Lung (tissue), 12 donors: ENCODE measurements around the gene ADAMTS2. TPM values are rescaled to one million over a fixed set of nuclear protein-coding genes. Genes with fewer than 3 reads are reported as not detected.

Experiments
- ATAC-seq: fragments of 200-7000 bp; cut with Tn5 transposase; one replicate; pipeline ENCODE4 v1.9.1; 2020; ENCODE audit warnings: moderate number of reproducible peaks; ENCODE audit not compliant: insufficient read depth, low FRiP score
- DNase-seq, 3 donors: peaks; one replicate each; pipeline ENCODE4 v3.0.0-alpha.2; 2013 to 2017
- H3K27ac ChIP-seq, 2 donors: one replicate each; pipeline ENCODE4 v1.5.1; 2013; ENCODE audit warnings: mild to moderate bottlenecking in 2 of 2, moderate library complexity in 2 of 2, control low read depth in 1 of 2, inconsistent platforms in 1 of 2, low read depth in 1 of 2, low read length in 1 of 2
- H3K27me3 ChIP-seq, 3 donors: one replicate each; pipeline ENCODE4 v1.5.1; 2013; ENCODE audit warnings: low read length in 2 of 3; ENCODE audit not compliant: control insufficient read depth in 3 of 3, insufficient read depth in 3 of 3
- H3K36me3 ChIP-seq, 4 donors: one replicate each; pipeline ENCODE4 v1.5.1; 2013; ENCODE audit warnings: low read length in 4 of 4, mild to moderate bottlenecking in 1 of 4, moderate library complexity in 1 of 4; ENCODE audit not compliant: control insufficient read depth in 4 of 4, insufficient read depth in 4 of 4
- H3K4me1 ChIP-seq, 5 donors: one replicate each; pipeline ENCODE4 v1.5.1; 2013; ENCODE audit warnings: low read length in 5 of 5, mild to moderate bottlenecking in 2 of 5, moderate library complexity in 1 of 5; ENCODE audit not compliant: control insufficient read depth in 5 of 5, insufficient read depth in 5 of 5
- H3K4me3 ChIP-seq: one replicate; pipeline ENCODE4 v1.5.1; 2013; ENCODE audit warnings: mild to moderate bottlenecking, control low read depth, moderate library complexity
- H3K9ac ChIP-seq, 2 donors: one replicate each; pipeline ENCODE4 v1.5.1; 2013; ENCODE audit warnings: low read length in 2 of 2, control low read depth in 1 of 2; ENCODE audit not compliant: insufficient read depth in 1 of 2
- H3K9me3 ChIP-seq, 4 donors: one replicate each; pipeline ENCODE4 v1.5.1; 2013; ENCODE audit warnings: low read length in 3 of 4, mild to moderate bottlenecking in 1 of 4, moderate library complexity in 1 of 4; ENCODE audit not compliant: control insufficient read depth in 4 of 4, insufficient read depth in 3 of 4
- WGBS, 2 donors: extraction: QIAGEN DNeasy Blood & Tissue Kit; methylation state at CpG; one replicate each; pipeline ENCODE4 v1.1.7; 2013; 5-methylcytosine and 5-hydroxymethylcytosine counted together
- polyA plus RNA-seq, 2 donors: library from polyadenylated mRNA; stranded (reverse); fragments of 200-250 nt; gene quantifications; one replicate each; pipeline ENCODE4 v1.2.1, GENCODE V29; 2013
- total RNA-seq, 2 donors: library from RNA; depleted of rRNA in 1 of 2; stranded (reverse); fragments of >200 nt in 1 of 2; gene quantifications; one replicate each; pipeline ENCODE4 v1.2.1, GENCODE V29; 2014 to 2021
- TF ChIP-seq, protein P1 (sequence below): IDR thresholded peaks from 2 replicates; pipeline ENCODE4 v1.5.1; 2012; ENCODE audit warnings: mild to moderate bottlenecking; ENCODE audit errors: control extremely low read depth, extremely low read depth
- donor health status: control.
- donor health status: control.
- donor health status: Bipolar disorder and iron deficiency.
- donor health status: healthy.
- donor health status: DM: yes; HTN: yes; CAD: no.

ADAMTS2 gene
- total and polyA plus RNA-seq, 4 donors: 9.3 to 45.5 (median 28.7) TPM

GRCh38 chr5:179114756-179115155, 230.5 kb downstream of the ADAMTS2 start:
- Histone ChIP-seq H3K4me3 (no peak overlapping the region), H3K9ac (no peak overlapping the region), H3K27ac (no peak overlapping the region), H3K27me3 (no peaks in the 10 kb centered on the region), H3K4me1 (no peaks in the 10 kb centered on the region), H3K9me3 (peaks cover 1 to 57% (median 16%) of the 10 kb centered on the region in 4 donors), H3K36me3 (peaks cover 0 to 14% (median 5%) of the 10 kb centered on the region in 4 donors)
- TF ChIP-seq, protein P1, sequence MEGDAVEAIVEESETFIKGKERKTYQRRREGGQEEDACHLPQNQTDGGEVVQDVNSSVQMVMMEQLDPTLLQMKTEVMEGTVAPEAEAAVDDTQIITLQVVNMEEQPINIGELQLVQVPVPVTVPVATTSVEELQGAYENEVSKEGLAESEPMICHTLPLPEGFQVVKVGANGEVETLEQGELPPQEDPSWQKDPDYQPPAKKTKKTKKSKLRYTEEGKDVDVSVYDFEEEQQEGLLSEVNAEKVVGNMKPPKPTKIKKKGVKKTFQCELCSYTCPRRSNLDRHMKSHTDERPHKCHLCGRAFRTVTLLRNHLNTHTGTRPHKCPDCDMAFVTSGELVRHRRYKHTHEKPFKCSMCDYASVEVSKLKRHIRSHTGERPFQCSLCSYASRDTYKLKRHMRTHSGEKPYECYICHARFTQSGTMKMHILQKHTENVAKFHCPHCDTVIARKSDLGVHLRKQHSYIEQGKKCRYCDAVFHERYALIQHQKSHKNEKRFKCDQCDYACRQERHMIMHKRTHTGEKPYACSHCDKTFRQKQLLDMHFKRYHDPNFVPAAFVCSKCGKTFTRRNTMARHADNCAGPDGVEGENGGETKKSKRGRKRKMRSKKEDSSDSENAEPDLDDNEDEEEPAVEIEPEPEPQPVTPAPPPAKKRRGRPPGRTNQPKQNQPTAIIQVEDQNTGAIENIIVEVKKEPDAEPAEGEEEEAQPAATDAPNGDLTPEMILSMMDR: no peak
- 93 to 95% methylated on average over 7 of the region's 7 CpGs for WGBS, 2 donors
- DNase-seq (no peak), ATAC-seq (no peak)

DNA sequence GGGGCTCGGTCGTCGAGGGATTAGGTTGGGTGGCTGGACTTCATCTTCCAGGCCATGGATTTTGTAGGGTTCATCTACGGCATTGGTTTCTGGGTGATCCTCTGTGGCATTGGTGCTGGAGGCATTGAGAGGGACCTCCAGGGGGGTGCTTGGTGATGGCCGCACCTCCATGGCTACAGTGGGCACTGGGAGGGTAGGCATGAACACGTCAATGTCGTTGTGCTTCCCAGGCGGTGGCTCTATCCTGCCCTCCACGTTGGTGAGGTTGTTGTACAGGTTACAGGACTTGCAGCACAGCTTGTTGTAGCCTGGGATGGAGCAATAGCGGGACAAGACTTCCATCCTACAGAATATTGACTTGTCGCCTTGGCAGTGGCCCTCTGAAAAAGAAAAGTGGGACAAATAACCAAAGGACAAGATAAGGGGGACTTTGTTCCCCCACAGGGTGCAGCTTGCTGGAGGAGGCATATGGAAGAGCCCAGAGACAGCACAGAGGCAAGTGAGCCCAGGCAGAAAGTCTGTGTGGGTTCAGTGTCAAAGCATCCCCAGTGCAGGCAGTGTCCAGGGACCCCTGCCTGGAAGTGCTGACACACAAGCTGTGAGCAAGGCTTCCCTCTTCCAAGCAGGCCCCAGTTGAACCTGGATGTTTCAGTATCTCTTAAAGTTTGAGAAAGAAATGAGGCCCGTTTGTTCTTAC, 231.2 kb downstream of the ADAMTS2 start:
- Histone ChIP-seq H3K27me3 (no peaks in the 10 kb centered on the region), H3K9ac (no peak overlapping the region), H3K27ac (no peak overlapping the region), H3K4me3 (no peak overlapping the region), H3K4me1 (no peaks in the 10 kb centered on the region), H3K36me3 (peaks cover 0 to 14% (median 5%) of the 10 kb centered on the region in 4 donors), H3K9me3 (peaks cover 3 to 54% (median 16%) of the 10 kb centered on the region in 4 donors)
- ATAC-seq (no peak), DNase-seq (no peak)
- WGBS, 2 donors: 88 to 91% methylated on average over 12 of the region's 12 CpGs
- TF ChIP-seq, protein P1: no peak

DNA sequence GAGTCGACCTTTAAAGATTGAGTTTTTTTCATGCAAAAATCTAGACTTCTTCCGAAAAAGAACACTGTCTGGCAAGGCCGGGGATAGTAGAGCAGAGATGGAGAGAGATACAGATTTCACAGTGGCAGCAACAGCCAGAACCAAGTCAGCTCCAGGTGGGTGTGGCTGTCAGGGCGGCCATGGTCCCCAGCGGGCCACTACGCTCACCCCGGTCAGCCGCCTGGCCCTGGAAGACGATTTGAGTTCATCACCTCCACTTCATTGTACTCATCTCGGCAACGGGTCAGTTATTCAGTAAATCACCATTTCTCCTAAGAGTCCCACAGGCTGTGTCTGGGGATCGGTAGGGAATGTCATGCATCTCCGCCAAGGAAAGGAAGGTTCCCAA, 232.1 kb downstream of the ADAMTS2 start:
- H3K9ac ChIP-seq: no peak overlapping the region
- H3K27me3 ChIP-seq: no peaks in the 10 kb centered on the region
- no peak overlapping the region for H3K27ac ChIP-seq
- H3K36me3 ChIP-seq: peaks cover 0 to 14% (median 5%) of the 10 kb centered on the region in 4 donors
- DNase-seq: no peak
- H3K4me3 ChIP-seq: no peak overlapping the region
- TF ChIP-seq, protein P1: no peak
- no peak for ATAC-seq
- WGBS, 2 donors: 91 to 93% methylated on average over 13 of the region's 13 CpGs
- no peaks in the 10 kb centered on the region for H3K4me1 ChIP-seq
- peaks cover 3 to 54% (median 16%) of the 10 kb centered on the region in 4 donors for H3K9me3 ChIP-seq
